Measurements from ENCODE around the gene CNGA2. TPM values are rescaled to one million over a fixed set of nuclear protein-coding genes. Genes with fewer than 3 reads are reported as not detected.

CNGA2 gene
- total and polyA plus RNA-seq, 12 donors, result not detected

GRCh38 chrX:151711154-151711553, 23.4 kb upstream of the CNGA2 start:
- H3K36me3 ChIP-seq, result no peaks in the 10 kb centered on the region
- TF ChIP-seq CTCF (IDR thresholded peaks at IDR 0.05), result no peak
- no peaks in the 10 kb centered on the region for H3K9me3 ChIP-seq
- ATAC-seq (peak in 5 of 8 donors; percentile 20 to 61 (median 31)), DNase-seq (no peak)
- no peak overlapping the region for H3K4me3 ChIP-seq
- intact Hi-C loops (cut with DNase I), result no loop called here
- peaks cover 0 to 25% (median 5%) of the 10 kb centered on the region in 9 donors for H3K4me1 ChIP-seq
- 46 to 59% methylated on average over 5 of the region's 5 CpGs for WGBS, 2 donors
- H3K27me3 ChIP-seq, result peaks cover 0 to 16% (median 0%) of the 10 kb centered on the region in 7 donors
- H3K27ac ChIP-seq, result peak overlapping the region in 5 of 10 donors; percentile 37 to 67 (median 49)

GRCh38 chrX:151711787-151712186, 22.8 kb upstream of the CNGA2 start:
- Histone ChIP-seq H3K9me3 (no peaks in the 10 kb centered on the region), H3K27ac (peak overlapping the region in 7 of 10 donors; percentile 4 to 67 (median 49)), H3K4me3 (no peak overlapping the region), H3K4me1 (peaks cover 0 to 25% (median 5%) of the 10 kb centered on the region in 9 donors), H3K27me3 (peaks cover 0 to 13% (median 0%) of the 10 kb centered on the region in 7 donors), H3K36me3 (no peaks in the 10 kb centered on the region)
- no peak for TF ChIP-seq CTCF (IDR thresholded peaks at IDR 0.05)
- intact Hi-C loops (cut with DNase I), result no loop called here
- 37 to 50% methylated on average over 1 to 2 of the region's 2 CpGs for WGBS, 2 donors
- DNase-seq (peak in 1 of 2 donors; percentile 54), ATAC-seq (peak; percentile 29 to 92 (median 88))

- ATAC-seq (no peak), DNase-seq (no peak)
- TF ChIP-seq CTCF (IDR thresholded peaks at IDR 0.05), result no peak
- no peaks in the 10 kb centered on the region for H3K9me3 ChIP-seq
- no peaks in the 10 kb centered on the region for H3K36me3 ChIP-seq
- peak overlapping the region in 5 of 10 donors; percentile 15 to 67 (median 39) for H3K27ac ChIP-seq
- peaks cover 0 to 9% (median 0%) of the 10 kb centered on the region in 7 donors for H3K27me3 ChIP-seq
- H3K4me1 ChIP-seq, result peaks cover 0 to 25% (median 5%) of the 10 kb centered on the region in 9 donors
- intact Hi-C loops (cut with DNase I), result no loop called here
- H3K4me3 ChIP-seq, result no peak overlapping the region
- WGBS, 2 donors, result 37 to 67% methylated on average over 3 of the region's 3 CpGs
These were observed 22.3 kb upstream of the CNGA2 start for GRCh38 chrX:151712253-151712652.

DNA sequence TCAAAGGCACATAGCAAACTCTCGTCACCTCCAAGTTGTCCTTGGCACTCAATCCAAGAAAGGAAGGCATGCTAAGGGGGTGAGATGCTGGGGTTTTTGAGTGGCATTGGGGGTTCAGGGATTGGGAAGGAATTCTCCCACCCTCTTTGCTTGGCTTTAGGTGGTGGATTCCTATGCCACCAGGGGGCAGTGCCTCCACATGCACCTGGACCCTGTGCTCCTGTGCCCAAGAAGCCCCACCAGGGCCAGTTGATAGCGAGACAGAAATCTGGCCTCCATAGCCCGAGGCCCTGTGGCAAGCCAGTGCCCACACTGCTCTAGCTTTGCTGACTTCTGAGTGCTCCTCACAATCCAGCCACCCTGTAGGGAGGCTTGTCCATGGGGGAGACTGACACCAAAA, 20.7 kb upstream of the CNGA2 start:
- Histone ChIP-seq H3K9me3 (no peaks in the 10 kb centered on the region), H3K27ac (no peak overlapping the region), H3K36me3 (no peaks in the 10 kb centered on the region), H3K27me3 (peaks cover 0 to 9% (median 0%) of the 10 kb centered on the region in 7 donors), H3K4me1 (peaks cover 0 to 25% (median 5%) of the 10 kb centered on the region in 9 donors), H3K4me3 (no peak overlapping the region)
- peak in 1 of 2 donors; percentile 19 for DNase-seq
- intact Hi-C loops (cut with DNase I), result no loop called here
- ATAC-seq, result peak in 3 of 8 donors; percentile 28 to 54 (median 43)
- TF ChIP-seq CTCF (IDR thresholded peaks at IDR 0.05), result peak in 8 of 9 donors; percentile 31 to 58 (median 46)
- WGBS, 2 donors, result 52 to 67% methylated on average over 3 of the region's 3 CpGs

Measured in heart right ventricle (tissue), 16 donors.